Measurements from ENCODE around the gene TBXA2R.

DNA sequence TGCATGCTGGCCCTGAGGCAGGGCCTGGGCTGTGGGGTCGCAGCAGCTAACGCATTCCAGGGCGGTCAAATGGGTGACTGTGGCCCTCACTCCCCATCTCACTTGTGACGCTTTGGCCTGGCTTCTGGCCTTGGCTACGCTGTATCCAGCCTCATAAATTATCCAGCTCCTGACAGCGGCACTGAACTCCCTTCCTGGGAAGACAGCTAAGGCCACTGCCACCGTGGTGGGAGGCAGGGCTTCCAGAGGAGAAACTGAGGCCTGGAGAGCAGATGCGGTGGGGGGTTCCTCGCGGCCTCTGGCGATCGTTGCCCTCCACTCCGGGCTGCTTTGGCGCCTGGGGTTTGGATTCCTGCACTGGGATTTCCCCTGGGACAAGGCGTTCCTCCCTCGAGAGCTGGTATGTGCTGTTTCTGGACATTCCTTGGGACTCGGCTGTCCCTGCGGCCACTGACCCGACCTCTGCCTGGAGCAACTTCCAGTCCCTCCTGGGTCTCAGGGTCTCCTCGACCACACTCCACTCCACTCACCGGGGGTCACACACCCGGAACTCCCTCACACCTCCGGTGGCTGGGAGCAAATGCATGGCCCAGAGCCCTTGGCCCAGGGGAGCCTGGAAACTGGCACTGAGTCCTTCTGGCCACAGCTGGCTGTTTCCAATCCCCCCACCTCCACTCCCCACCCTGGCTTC lies 3.4 kb downstream of the TBXA2R start:
- TF ChIP-seq, protein P1, sequence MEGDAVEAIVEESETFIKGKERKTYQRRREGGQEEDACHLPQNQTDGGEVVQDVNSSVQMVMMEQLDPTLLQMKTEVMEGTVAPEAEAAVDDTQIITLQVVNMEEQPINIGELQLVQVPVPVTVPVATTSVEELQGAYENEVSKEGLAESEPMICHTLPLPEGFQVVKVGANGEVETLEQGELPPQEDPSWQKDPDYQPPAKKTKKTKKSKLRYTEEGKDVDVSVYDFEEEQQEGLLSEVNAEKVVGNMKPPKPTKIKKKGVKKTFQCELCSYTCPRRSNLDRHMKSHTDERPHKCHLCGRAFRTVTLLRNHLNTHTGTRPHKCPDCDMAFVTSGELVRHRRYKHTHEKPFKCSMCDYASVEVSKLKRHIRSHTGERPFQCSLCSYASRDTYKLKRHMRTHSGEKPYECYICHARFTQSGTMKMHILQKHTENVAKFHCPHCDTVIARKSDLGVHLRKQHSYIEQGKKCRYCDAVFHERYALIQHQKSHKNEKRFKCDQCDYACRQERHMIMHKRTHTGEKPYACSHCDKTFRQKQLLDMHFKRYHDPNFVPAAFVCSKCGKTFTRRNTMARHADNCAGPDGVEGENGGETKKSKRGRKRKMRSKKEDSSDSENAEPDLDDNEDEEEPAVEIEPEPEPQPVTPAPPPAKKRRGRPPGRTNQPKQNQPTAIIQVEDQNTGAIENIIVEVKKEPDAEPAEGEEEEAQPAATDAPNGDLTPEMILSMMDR (IDR thresholded peaks at IDR 0.05; ENCODE audit: insufficient read depth, low read length), result no peak
- TF ChIP-seq POLR2AphosphoS5 (IDR thresholded peaks at IDR 0.05; ENCODE audit: low read depth) (no peak), GABPA (IDR thresholded peaks at IDR 0.05; ENCODE audit: low read depth) (no peak), SPI1 (IDR thresholded peaks at IDR 0.05; ENCODE audit: borderline replicate concordance, low read depth) (no peak)
- TF ChIP-seq, protein P2, sequence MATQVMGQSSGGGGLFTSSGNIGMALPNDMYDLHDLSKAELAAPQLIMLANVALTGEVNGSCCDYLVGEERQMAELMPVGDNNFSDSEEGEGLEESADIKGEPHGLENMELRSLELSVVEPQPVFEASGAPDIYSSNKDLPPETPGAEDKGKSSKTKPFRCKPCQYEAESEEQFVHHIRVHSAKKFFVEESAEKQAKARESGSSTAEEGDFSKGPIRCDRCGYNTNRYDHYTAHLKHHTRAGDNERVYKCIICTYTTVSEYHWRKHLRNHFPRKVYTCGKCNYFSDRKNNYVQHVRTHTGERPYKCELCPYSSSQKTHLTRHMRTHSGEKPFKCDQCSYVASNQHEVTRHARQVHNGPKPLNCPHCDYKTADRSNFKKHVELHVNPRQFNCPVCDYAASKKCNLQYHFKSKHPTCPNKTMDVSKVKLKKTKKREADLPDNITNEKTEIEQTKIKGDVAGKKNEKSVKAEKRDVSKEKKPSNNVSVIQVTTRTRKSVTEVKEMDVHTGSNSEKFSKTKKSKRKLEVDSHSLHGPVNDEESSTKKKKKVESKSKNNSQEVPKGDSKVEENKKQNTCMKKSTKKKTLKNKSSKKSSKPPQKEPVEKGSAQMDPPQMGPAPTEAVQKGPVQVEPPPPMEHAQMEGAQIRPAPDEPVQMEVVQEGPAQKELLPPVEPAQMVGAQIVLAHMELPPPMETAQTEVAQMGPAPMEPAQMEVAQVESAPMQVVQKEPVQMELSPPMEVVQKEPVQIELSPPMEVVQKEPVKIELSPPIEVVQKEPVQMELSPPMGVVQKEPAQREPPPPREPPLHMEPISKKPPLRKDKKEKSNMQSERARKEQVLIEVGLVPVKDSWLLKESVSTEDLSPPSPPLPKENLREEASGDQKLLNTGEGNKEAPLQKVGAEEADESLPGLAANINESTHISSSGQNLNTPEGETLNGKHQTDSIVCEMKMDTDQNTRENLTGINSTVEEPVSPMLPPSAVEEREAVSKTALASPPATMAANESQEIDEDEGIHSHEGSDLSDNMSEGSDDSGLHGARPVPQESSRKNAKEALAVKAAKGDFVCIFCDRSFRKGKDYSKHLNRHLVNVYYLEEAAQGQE (IDR thresholded peaks at IDR 0.05; ENCODE audit: insufficient replicate concordance, low read depth), result no peak
